DOHH2 (cell line): Measurements from ENCODE around the gene CHFR.

ENCODE experiments used
- EZH2phosphoT487 ChIP-seq: fragments of 200-600 bp; sonication (generic); IDR thresholded peaks from 2 replicates; pipeline ENCODE4 v1.6.1; 2017; ENCODE audit warnings: borderline replicate concordance, mild to moderate bottlenecking, antibody characterized with exemption, low read length, moderate library complexity, mixed read lengths
- TF ChIP-seq, protein P1 (sequence below): fragments of 200-600 bp; sonication (generic); IDR thresholded peaks from one replicate; pipeline ENCODE4 v1.5.1; 2014; ENCODE audit warnings: antibody characterized with exemption, mild to moderate bottlenecking, low read depth, low read length; ENCODE audit not compliant: poor library complexity, severe bottlenecking

DNA sequence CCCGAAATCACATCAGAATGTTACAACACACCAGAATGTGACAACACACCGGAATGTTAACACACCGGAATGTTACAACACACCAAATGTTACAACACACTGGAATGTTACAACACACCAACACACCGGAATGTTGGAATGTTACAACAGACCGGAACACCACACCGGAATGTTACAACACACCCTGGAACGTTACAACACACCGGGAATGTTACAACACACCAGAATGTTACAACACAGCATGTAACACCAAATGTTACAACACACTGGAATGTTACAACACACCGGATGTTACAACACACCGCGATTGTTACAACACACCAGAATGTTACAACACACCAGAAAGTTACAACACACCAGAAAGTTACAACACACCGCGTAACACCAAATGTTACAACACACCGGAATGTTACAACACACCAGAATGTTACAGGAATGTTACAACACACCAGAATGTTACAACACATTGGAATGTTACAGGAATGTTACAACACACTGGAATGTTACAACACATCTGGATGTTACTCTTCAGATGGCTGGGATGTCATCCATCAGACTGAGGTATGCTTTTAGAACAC lies 21.1 kb downstream of the CHFR start:
- TF ChIP-seq, protein P1, sequence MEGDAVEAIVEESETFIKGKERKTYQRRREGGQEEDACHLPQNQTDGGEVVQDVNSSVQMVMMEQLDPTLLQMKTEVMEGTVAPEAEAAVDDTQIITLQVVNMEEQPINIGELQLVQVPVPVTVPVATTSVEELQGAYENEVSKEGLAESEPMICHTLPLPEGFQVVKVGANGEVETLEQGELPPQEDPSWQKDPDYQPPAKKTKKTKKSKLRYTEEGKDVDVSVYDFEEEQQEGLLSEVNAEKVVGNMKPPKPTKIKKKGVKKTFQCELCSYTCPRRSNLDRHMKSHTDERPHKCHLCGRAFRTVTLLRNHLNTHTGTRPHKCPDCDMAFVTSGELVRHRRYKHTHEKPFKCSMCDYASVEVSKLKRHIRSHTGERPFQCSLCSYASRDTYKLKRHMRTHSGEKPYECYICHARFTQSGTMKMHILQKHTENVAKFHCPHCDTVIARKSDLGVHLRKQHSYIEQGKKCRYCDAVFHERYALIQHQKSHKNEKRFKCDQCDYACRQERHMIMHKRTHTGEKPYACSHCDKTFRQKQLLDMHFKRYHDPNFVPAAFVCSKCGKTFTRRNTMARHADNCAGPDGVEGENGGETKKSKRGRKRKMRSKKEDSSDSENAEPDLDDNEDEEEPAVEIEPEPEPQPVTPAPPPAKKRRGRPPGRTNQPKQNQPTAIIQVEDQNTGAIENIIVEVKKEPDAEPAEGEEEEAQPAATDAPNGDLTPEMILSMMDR, result no peak
- no peak for TF ChIP-seq EZH2phosphoT487
